Right lobe of liver (tissue), 6 donors: ENCODE data around the gene R3HDM2. TPM values are rescaled to one million over a fixed set of nuclear protein-coding genes. Genes with fewer than 3 reads are reported as not detected.
A peak's percentile ranks its signal among the peaks of the same experiment; 100 is the strongest.

ENCODE experiments used
- ATAC-seq, 4 donors: fragments of 200-7000 bp; cut with Tn5 transposase; one replicate each; pipeline ENCODE4 v1.9.1; 2020; ENCODE audit warnings: mild to moderate bottlenecking in 4 of 4, moderate library complexity in 4 of 4
- DNase-seq, 3 donors: peaks; one replicate each; pipeline ENCODE4 v3.0.0-alpha.2; 2020
- H3K27ac ChIP-seq, 3 donors: fragments of 200-600 bp; one replicate each; pipeline ENCODE4 v1.8.0; 2022
- H3K27me3 ChIP-seq, 2 donors: fragments of 200-600 bp; one replicate each; pipeline ENCODE4 v1.8.0; 2022
- H3K36me3 ChIP-seq, 4 donors: fragments of 200-600 bp; sonication (generic) in 1 of 4; one replicate each; pipeline versions ENCODE4 v1.5.1 to v1.8.0; 2017 to 2022; ENCODE audit warnings: control low read depth in 1 of 4
- H3K4me1 ChIP-seq, 4 donors: fragments of 200-600 bp; sonication (generic) in 1 of 4; one replicate each; pipeline versions ENCODE4 v1.5.1 to v1.8.0; 2017 to 2022; ENCODE audit warnings: control low read depth in 1 of 4
- H3K4me3 ChIP-seq, 3 donors: fragments of 200-600 bp; one replicate each; pipeline ENCODE4 v1.8.0; 2022
- H3K9me3 ChIP-seq, 4 donors: fragments of 200-600 bp; sonication (generic) in 1 of 4; one replicate each; pipeline versions ENCODE4 v1.5.1 to v1.8.0; 2017 to 2022; ENCODE audit warnings: control low read depth in 1 of 4
- CTCF ChIP-seq, 4 donors: fragments of 200-600 bp in 3 of 4; fragments of 450-650 bp in 1 of 4; IDR thresholded peaks; one replicate each; pipeline versions ENCODE4 v1.5.1 to v1.8.0; 2016 to 2022; ENCODE audit warnings: antibody characterized with exemption in 4 of 4, mild to moderate bottlenecking in 2 of 4
- POLR2A ChIP-seq: fragments of 450-650 bp; IDR thresholded peaks from one replicate; pipeline ENCODE4 v1.6.1; 2017; ENCODE audit warnings: antibody characterized with exemption, mild to moderate bottlenecking
- WGBS: methylation state at CpG from one replicate; pipeline ENCODE4 v1.1.6; 2018; ENCODE audit warnings: low coverage, low lambda C conversion rate; ENCODE audit not compliant: insufficient coverage; ENCODE audit errors: missing lambda C conversion rate; 5-methylcytosine and 5-hydroxymethylcytosine counted together
- intact Hi-C, 2 donors: fragments of 100-400 bp; cut with DNase I; formaldehyde crosslinking; loops; one replicate each; pipeline versions ENCODE4 v1.11.2 to v1.14.1; 2022
- total RNA-seq, 6 experiments: library from RNA; depleted of rRNA in 2 of 6; stranded (reverse); fragments of >200 nt in 2 of 6; fragmentation: NEBNext Ultra II Directional in 3 of 6; extraction: Animal tissue kit (Norgen Biotek cat#: 25700) in 3 of 6; gene quantifications; one replicate each; pipeline versions ENCODE4 v1.1.0 to v1.2.4, GENCODE V29; 2016 to 2023
- donor health status: DM: no; HTN: yes; CAD: no.
- donor health status: DM: no; HTN: no; CAD: no.
- donor health status: DM: no; HTN: no; CAD: no.
- donor health status: DM: no; HTN: yes; CAD: no.
- donor health status: DM: no; HTN: yes; CAD: no.

The R3HDM2 gene
- total RNA-seq, 6 experiments from 2014 or later: 25.3 to 48.0 (median 35.9) TPM

GRCh38 chr12:57229634-57230380, 201.0 kb downstream of the R3HDM2 start, which contains the start of gene SHMT2:
TSS of gene SHMT2 (plus strand) at chr12:57229711. CDS start at chr12:57229779, 68 bp downstream.
- intact Hi-C loops: no loop called here
- H3K27ac ChIP-seq: peak within 1 kb of the TSS; percentile 89 to 91 (median 91)
- H3K27me3 ChIP-seq: peaks cover 0 to 12% of the 10 kb centered on the region in 2 donors
- TF ChIP-seq CTCF (IDR thresholded peaks at IDR 0.05): no peak
- peak; percentile 87 for TF ChIP-seq POLR2A
- WGBS: under 1% methylated on average over 31 of the region's 42 CpGs
- DNase-seq (peak; percentile 95 to 96 (median 95)), ATAC-seq (peak; percentile 63 to 79 (median 72))
- H3K36me3 ChIP-seq: peaks cover 0 to 31% (median 15%) of the 10 kb centered on the region in 4 donors
- peak within 1 kb of the TSS; percentile 58 to 63 (median 60) for H3K4me3 ChIP-seq
- H3K4me1 ChIP-seq: peaks cover 0 to 49% (median 21%) of the 10 kb centered on the region in 4 donors
- H3K9me3 ChIP-seq: no peaks in the 10 kb centered on the region

GRCh38 chr12:57229046-57229633, 201.7 kb downstream of the R3HDM2 start:
- H3K27ac ChIP-seq: peak overlapping the region; percentile 89 to 91 (median 91)
- under 1% methylated on average over 9 of the region's 9 CpGs for WGBS
- peak overlapping the region; percentile 58 to 63 (median 60) for H3K4me3 ChIP-seq
- peaks cover 0 to 25% (median 12%) of the 10 kb centered on the region in 4 donors for H3K36me3 ChIP-seq
- DNase-seq (no peak), ATAC-seq (no peak)
- no peak for TF ChIP-seq CTCF (IDR thresholded peaks at IDR 0.05)
- no peak for TF ChIP-seq POLR2A
- H3K9me3 ChIP-seq: no peaks in the 10 kb centered on the region
- H3K4me1 ChIP-seq: peaks cover 0 to 42% (median 18%) of the 10 kb centered on the region in 4 donors
- intact Hi-C loops: no loop called here
- peaks cover 0 to 12% of the 10 kb centered on the region in 2 donors for H3K27me3 ChIP-seq

- TF ChIP-seq POLR2A: no peak
- TF ChIP-seq CTCF (IDR thresholded peaks at IDR 0.05): no peak
- peaks cover 0 to 18% of the 10 kb centered on the region in 2 donors for H3K27me3 ChIP-seq
- H3K4me1 ChIP-seq: peaks cover 0 to 28% (median 10%) of the 10 kb centered on the region in 4 donors
- no peaks in the 10 kb centered on the region for H3K9me3 ChIP-seq
- DNase-seq: no peak
- H3K4me3 ChIP-seq: no peak overlapping the region
- intact Hi-C loops: no loop called here
- no peak overlapping the region for H3K27ac ChIP-seq
- H3K36me3 ChIP-seq: peaks cover 0 to 9% (median 4%) of the 10 kb centered on the region in 4 donors
- no peak for ATAC-seq
- 56% methylated on average over 5 of the region's 8 CpGs for WGBS
Measured at GRCh38 chr12:57227315-57228115, 203.3 kb downstream of the R3HDM2 start.

GRCh38 chr12:57226588-57227314, 204.1 kb downstream of the R3HDM2 start:
- Histone ChIP-seq H3K27ac (no peak overlapping the region), H3K9me3 (no peaks in the 10 kb centered on the region), H3K4me3 (no peak overlapping the region), H3K36me3 (peaks cover 0 to under 1% (median 0%) of the 10 kb centered on the region in 4 donors), H3K27me3 (peaks cover 0 to 18% of the 10 kb centered on the region in 2 donors), H3K4me1 (peaks cover 0 to 20% (median 7%) of the 10 kb centered on the region in 4 donors)
- intact Hi-C loops: no loop called here
- DNase-seq (no peak), ATAC-seq (no peak)
- TF ChIP-seq CTCF (IDR thresholded peaks at IDR 0.05) (no peak), POLR2A (no peak)
- WGBS: 15% methylated on average over 28 of the region's 35 CpGs
